Hepatocyte (in vitro differentiated cells): ENCODE data around the gene SBF1.

Experiments used
- CTCF ChIP-seq: fragments of 200-600 bp; sonication (generic); IDR thresholded peaks from 2 replicates; pipeline ENCODE4 v1.5.1; 2016; ENCODE audit warnings: antibody characterized with exemption, mild to moderate bottlenecking; ENCODE audit not compliant: poor library complexity
- EZH2 ChIP-seq: fragments of 200-600 bp; sonication (generic); IDR thresholded peaks from 2 replicates; pipeline ENCODE4 v1.6.1; 2016; ENCODE audit warnings: antibody characterized with exemption, mild to moderate bottlenecking, borderline replicate concordance
- EZH2phosphoT487 ChIP-seq: fragments of 200-600 bp; sonication (generic); IDR thresholded peaks from one replicate; pipeline ENCODE4 v1.6.1; 2018; ENCODE audit warnings: antibody characterized with exemption, mild to moderate bottlenecking, low read depth, moderate library complexity; ENCODE audit not compliant: unreplicated experiment, severe bottlenecking

- TF ChIP-seq CTCF (no peak), EZH2 (no peak), EZH2phosphoT487 (no peak)
Measured at GRCh38 chr22:50500452-50500851, 25.6 kb upstream of the SBF1 start.
